HG03469 (cell line): Measurements from ENCODE around the gene GABBR1.
"Not testable (repeated sequence)": the region's sequence is repeated elsewhere in the genome, so short reads cannot be mapped to it uniquely, and the experiment has no call there.

ENCODE experiments used
- ATAC-seq: cut with Tn5 transposase; IDR thresholded peaks from one replicate; pipeline ENCODE4 v1.9.1; 2021; ENCODE audit warnings: mild to moderate bottlenecking, moderate library complexity, moderate number of reproducible peaks; ENCODE audit not compliant: unreplicated experiment

Gene GABBR1

DNA sequence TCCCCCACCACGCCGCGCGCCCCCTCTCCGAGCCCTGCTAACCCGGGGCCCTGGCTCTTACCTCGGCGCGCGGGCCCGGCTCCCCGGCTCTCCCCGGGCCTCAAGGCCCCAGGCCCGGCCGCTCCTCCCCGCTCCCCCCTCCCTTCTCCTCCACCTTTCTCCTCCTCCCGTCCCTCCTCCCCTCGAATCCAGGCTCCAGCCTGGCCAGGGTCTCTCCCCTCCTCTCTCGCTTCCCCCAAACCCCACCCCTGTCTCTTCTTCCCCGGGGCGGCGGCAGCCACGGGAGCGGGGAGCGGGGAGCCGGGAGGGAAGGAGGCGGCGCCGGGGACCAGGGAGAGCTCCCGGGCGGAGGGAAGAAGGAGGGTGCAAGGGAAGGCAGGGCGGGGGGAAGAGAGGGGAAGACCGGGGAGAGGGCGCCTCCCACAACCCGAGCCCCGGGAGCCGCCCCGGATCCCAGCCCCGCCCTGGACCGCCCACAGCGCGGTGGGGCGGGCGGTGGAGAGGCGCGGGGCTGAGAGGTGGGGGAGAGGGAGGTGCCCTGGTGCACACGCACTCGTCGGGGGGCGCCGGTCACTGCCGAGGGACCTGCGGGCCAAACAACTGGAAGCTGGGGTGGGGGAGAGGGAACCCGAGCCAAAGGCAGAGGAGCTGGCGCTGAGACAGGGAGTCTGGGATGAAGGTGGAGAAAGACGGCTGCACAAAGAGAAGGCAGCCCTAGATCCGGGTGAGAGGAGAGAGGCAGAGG is at the start of gene GABBR1:
Gene GABBR1, minus strand, starts transcription at position 395 of the 745 bp plus-strand sequence. CDS start 798 bp downstream, outside the sequence.
- no peak for ATAC-seq

DNA sequence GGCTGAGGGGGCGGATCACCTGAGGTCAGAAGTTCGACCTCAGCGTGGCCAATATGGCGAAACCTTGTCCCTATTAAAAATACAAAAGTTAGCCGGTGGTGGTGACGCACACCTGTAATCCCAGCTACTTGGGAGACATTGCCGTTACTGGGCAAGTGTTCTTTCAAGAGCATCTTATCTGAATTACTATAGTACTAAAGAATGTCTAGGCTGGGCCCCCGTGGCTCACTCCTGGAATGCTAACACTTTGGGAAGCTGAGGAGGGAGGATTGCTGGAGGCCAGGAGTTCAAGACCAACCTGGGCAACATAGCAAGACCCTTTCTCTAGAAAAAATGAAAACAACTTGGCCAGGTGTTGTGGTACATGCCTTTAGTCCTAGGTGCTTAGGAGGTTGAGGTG is 48.8 kb upstream of the GABBR1 start:
- no peak for ATAC-seq

DNA sequence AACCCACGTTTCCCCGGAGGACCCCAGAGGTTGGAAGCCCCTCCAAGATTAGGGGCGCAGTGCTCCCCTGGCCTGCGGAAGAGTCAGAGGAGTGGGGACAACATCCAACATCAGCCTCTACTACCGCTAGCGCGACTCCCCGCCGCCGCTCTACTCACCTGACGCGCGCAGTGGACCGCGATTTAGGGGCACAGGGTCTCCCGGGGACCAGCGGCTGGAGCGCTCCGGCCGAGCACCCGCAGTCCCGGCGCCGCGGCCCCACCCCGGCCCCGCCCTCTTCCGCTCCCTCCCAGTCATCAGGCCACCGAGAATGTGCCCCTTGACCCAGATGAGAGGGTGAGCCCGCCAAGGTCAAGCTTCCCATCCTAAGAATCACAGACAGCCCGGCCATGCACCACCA is 47.9 kb upstream of the GABBR1 start, which contains the start of gene ZFP57:
Gene ZFP57, minus strand, starts transcription at position 249 of the 400 bp plus-strand sequence. CDS start 4,149 bp downstream, outside the sequence.
- ATAC-seq: no peak

DNA sequence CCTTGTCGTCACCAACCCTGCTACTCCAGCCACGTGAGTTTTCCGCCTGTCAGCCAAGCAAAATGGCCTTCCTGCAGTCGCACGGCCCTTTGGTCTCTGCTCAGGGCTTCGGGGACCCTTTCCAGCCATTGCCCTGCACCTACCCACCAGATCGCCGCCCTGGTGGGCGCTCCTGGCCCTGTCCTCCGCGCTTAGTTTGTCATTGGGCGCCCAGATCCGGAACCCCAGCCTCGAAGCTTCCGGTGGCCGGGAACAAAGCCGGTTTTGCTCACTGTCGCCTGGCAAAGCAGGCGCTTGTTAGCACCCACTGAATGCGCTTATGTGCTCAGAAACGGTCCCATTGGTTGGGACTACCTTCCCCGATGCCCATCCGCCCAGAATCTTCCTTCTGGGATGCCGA is 47.4 kb upstream of the GABBR1 start:
- ATAC-seq: no peak

DNA sequence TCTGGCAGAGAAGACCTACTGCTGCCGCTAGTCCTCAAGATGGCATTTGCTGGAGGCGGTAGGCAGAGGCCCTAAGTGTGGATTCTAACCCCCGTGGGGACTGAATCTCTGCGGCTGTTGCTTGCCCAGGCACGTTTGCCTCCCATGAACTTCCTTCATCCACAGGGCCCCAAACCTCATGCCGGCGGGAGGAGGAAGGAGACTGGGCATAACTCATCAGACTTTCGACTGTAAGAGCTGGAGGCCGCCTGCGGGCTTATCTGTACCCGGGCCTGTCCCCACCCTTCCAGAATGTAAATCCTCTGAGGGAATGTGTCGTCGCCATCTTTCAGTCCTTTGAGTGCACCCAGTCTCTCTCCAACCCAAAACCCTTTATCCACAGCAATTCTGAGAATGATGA is 47.0 kb upstream of the GABBR1 start:
- ATAC-seq: no peak

DNA sequence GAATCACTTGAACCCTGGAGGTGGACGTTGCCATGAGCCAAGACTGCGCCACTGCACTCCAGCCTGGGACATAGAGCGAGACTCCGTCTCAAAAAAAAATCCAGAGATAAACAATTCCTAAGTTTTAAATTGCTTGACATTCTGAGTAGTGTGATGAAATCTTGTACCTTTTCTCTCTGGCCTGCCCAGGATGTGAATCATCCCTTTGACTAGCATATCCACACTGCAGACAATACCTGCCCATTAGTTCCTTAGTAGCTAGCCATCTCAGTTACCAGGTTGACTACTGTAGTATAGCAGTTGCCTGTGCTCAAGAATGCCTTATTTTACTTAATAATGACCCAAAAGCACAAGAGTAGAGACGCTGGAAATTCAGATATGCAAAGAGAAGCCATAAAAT is 45.1 kb upstream of the GABBR1 start:
- no peak for ATAC-seq

DNA sequence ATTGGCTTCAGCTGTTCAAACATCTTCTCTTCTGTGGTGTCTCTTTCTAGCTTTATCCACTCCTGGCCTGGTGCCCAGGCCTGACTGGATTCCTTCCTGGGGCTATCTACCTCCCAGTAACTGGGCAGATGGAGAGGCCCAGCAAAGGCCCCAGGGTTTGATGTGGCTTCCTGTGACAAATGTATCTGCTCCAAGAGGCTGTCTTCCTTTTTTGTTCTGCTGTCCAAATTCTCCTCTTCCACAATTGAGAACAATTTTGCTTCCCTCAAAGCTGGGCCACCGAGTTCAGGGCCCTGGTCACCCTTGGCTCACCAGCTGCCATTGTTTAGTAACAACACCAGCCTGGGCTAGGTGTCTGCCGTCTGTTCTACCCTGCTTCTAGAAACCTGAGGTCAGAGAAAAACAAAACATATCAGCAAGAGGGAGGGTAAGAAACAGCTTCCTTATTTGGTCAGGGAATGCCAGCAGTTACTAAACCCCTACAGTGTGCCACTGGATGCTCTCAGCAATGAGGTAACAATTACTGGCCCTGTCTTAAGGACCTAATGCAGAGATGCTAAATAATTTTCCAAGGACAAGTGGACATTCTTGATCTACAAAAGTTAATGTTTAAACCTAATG is 44.1 kb upstream of the GABBR1 start:
- ATAC-seq: no peak

DNA sequence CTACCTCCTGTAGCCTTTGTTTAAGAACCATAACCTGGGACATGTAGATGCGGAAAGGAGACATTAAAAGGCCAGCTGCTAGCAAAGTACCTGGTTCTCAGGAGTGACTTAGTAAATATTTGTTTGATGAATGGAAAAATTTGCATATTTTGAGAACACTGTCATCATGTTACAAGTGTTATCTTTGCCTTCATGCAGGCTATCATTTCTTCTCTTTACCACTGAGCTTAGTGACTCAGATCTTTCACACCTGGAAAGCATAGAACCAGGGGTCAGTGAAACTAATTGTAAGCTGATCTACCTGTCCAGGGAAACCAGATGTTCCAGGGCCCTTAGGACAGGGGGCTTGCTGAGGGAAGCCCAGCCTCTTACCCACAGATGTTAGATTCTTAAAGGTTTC is 42.6 kb upstream of the GABBR1 start:
- ATAC-seq: no peak

DNA sequence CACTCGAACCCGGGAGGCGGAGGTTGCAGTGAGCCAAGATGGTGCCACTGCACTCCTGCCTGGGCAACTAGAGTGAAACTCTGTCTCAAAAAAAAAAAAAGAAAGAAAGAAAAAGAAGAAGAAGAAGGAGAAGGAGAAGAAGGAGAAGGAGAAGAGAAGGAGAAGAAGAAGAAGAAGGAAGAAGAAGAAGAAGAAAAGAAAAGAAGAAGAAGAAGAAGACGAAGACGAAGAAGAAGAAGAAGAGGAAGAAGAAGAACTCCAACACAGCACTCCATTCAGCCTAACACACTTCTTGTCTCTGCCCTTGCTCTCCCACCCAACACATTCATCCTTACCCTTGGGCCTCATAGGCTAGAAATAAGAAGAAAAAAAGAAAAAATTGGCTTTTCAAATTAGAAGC is 41.0 kb upstream of the GABBR1 start:
- no peak for ATAC-seq

DNA sequence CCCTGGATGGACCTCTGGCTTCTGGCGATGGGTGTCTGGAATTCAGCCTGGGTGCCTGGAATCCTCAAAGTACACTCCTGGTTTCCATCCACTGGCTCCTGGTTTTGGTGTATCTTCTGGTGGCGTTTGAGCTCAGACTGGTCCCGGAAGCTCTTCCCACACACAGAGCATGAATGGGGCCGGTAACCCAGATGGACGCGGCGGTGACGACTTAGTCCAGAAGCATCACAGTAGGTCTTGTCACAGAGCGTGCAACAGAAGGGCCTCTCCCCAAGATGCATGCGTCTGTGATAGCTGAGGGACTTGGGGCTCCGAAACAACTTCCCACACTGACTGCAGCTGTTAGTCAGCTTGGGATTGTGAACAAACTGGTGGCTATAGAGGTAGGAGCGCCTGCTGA is 40.2 kb upstream of the GABBR1 start:
- no peak for ATAC-seq

DNA sequence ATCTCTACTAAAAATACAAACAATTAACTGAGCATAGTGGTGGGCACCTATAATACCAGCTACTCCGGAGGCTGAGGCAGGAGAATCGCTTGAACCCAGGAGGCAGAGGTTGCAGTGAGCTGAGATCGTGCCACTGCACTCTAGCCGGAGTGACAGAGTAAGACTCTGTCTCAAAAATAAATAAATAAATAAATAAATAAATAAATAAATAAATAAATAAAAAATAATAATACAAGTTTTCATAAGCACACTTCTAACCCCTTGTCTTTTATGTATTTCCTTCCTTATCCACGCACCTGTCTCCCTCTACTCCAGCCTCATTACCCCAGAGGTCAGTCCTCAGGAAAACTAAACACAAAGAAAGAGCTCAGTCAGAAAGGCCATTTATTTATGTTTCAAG is 39.1 kb upstream of the GABBR1 start:
- ATAC-seq: not testable (repeated sequence)

DNA sequence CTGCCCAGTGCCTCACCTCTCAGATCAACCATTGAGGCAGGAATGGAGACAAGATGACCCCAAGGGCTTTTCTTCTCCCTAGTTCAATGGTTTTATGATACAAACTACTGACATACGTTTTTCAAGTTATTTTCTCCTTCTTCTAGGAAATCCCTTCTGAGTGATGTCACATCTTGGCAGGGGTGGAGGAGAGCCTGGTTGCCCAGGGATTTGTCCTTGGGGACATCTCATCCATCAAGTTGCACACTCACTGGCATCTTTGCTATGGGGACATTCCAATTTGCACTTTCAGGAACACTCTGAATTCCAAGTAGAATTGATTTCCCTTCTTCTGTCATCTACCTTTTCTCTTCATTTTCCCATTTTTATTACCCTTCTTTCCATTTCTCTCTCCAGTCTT is 38.0 kb upstream of the GABBR1 start:
- ATAC-seq: no peak

DNA sequence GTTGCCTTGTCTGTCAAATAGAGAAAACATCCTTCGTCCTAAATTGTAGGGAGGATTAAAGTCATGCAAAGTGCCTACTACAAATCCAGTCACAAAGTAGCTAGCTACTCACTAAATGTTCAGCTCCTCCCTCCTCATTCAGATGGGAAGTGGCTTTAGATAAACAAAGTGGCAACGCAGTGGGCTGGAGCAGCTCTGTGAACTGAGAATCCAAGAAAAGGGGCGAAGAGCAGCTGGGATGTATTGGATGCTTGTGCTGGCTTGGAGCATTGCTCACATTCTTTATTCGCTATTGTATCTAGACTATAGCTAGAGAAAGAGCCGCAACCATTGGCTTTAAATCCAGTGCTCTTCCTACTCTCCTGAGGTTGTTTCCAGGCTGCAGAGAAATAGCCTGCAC is 34.2 kb upstream of the GABBR1 start:
- no peak for ATAC-seq

DNA sequence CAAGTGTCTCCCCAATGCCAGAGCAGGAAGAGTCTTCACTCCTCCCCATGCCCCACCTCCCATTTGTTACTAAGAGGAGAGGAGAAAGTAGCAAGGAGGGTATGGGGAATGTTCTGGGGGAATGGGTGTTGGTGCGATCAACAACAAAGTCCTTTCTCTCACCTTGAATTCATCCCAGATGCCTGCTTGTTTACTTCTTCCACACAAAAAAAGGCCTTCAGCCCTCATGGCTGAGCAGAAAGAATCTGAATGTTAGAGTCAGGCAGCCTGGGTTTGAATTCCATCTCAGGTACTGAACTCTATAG is 33.8 kb upstream of the GABBR1 start:
- ATAC-seq: no peak

DNA sequence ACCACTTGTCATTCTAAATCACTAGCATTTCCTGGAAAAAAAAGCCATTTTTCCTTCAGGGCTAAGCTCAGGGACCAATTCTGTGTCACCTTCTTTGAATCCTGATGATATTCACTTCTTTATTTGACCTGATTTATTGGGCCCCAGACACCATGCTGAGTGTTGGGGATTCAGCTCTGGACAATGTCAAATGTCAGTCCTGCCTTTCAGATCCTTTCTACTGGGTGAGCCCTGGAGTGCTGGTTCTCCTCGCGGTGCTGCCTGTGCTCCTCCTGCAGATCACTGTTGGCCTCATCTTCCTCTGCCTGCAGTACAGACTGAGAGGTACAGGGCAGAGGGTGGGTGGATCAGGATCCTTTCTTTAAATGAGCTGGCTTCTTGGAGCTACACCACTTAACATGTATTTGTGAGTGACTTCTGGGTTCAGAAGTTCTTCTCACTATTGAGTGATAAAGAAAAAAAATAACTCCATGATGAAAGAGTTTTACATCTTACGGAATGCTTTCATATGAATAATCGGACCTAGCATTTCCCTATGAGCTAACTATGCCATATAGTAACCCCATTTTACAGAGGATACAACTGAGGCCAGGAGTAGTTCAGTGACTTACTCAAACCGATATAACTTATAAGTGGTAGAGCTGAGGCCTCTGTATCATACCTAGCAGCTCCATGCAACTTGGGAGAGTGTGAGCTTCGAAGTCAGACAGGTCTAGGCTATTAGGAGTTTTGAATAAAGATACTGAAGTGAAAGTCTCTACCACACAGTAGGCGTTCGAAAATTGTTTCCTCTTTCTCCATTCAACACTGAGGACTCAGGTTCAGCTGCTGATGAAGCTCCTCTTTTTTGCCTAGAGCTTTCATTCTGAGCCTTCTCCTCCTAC is 33.2 kb upstream of the GABBR1 start:
- no peak for ATAC-seq

DNA sequence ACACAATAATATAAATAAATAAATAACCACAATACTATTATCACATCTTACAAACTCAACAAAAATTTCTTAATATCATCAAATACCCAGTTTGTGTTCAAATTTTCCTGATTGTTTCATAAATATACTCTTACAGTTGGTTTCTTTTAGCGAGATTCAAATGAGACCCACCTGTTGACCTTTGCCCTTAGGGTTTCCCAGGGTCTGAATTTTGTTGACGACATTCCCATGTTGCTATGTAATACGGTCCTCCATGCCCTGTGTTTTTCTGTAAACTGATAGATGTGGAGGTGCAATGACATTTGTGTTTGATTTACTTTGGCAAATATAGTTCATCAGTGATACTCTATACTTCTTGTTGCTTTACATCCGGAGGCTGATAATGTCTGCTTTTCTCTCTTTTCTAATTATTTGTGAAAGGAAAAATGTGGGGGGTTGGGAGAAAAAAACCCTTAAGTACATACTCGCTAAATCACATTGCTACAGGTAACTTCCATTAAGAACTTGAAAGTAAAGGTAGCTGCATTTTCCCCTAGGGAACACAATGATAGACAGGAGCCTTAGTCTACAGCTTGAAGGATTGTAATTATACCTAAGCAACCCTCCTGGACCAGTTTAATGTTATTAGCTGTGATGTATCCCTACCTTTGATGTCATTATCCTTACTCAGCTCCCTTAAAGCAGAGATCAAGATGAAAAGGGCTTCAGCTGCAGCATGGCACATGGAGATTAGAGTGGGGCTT is 30.5 kb upstream of the GABBR1 start:
- ATAC-seq: no peak

DNA sequence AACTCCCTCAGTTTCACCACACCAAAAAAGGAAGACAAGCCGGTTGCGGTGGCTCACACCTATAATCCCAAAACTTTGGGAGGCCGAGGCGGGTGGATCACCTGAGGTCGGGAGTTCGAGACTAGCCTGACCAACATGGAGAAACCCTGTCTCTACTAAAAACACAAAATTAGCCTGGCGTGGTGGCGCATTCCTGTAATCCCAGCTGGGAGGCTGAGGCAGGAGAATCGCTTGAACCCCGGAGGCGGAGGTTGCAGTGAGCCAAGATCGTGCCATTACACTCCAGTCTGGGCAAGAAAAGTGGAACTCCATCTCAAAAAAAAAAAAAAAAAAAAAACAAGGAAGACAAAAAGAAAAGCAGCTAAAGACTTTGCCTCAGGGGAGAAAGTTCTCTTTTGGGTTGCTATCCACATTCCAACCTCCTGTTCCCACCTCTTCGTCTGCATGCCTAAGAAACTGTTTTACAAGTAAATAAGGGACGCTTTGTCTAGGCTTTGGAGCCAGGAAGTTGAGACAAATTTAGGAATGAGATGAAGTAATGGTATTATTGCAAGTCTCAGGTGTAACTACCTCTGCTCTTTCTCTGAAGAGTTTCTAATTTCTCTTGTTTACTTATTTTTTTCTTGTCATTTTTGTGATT is 28.6 kb upstream of the GABBR1 start:
- ATAC-seq: not testable (repeated sequence)

DNA sequence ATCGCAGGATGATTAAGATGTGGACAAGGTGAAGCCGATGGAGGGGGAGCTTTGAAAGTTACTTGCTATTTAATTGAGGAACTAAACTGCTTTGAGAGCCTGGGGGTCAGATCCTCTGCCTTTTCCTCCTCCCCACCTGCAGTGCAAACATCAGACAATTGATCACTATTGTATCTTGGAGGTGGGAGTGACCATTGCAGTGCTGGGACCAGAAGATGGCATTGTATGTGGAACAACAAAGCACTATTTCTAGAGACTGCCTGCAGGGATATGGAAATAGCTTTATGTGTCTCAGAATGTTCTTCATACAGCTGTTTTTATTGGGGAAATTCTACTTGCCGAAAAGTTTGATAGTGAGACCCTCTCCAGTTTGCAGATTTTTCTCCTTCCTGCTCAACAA is 28.1 kb upstream of the GABBR1 start:
- ATAC-seq: no peak

DNA sequence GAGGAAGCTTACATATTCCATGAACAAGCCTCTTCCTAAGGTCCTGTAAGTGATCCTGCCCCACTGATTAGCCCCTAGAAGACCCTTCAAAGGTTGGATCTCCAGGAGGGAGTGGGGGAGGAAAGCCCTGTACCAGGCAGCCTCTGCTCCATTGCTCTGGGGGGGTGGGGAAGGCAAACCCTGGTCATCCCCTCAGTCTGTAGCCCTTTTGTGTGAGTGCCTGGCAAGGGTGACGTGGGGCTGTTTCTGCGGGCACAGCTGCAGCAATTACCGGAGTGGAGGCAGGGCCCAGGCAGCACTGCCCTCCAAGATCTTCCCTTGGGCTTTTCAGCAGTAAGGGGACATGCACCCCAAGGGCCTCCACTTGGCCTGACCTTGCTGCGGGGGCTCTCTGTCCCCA is 23.8 kb upstream of the GABBR1 start, which contains the start of gene MOG:
Gene MOG, plus strand, starts transcription at position 295 of the 400 bp plus-strand sequence. CDS start 118 bp downstream, outside the sequence.
- ATAC-seq: no peak

DNA sequence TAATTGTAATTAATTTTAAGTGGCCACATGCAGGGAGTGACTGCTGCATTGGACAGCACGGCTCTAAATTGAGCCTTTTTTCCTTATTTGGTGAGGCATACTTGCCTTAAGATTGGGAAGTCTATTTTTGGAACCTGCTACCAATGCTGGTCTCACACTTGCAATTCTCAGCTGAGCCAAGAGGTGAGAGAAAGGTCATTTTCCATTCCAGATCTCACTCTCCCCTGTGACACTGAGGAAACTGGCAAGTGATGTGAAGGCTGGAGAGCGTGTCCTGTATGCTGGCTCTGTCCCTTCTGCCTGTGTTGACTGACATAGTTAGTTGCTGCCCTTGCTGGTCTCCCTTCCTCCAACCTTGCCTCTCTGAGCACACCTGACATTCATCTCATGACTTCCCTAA is 23.2 kb upstream of the GABBR1 start:
- no peak for ATAC-seq
